Colon (tissue), 2 donors: ENCODE data around the gene AMOT.

ENCODE experiments used
- FAIRE-seq: peaks from 2 replicates; lab custom pipeline; 2012; peaks lifted over from hg19 to GRCh38; lab: Jason Lieb, UNC
- donor health status: control.
- donor health status: control.

Gene AMOT

GRCh38 chrX:112837531-112837930, 3.1 kb downstream of the AMOT start:
- no peak for FAIRE-seq

- FAIRE-seq: no peak
Observed at GRCh38 chrX:112835019-112835418, 5.6 kb downstream of the AMOT start.

GRCh38 chrX:112834031-112834845, 6.4 kb downstream of the AMOT start:
- FAIRE-seq: peak; percentile 57

GRCh38 chrX:112832481-112833095, 8.0 kb downstream of the AMOT start:
- FAIRE-seq: no peak

GRCh38 chrX:112830540-112830939, 10.1 kb downstream of the AMOT start:
- FAIRE-seq: no peak

- FAIRE-seq: no peak
Observed at GRCh38 chrX:112827292-112827903, 13.2 kb downstream of the AMOT start.

GRCh38 chrX:112826023-112826422, 14.6 kb downstream of the AMOT start:
- peak; percentile 87 for FAIRE-seq

GRCh38 chrX:112822892-112823291, 17.7 kb downstream of the AMOT start:
- FAIRE-seq: no peak

- FAIRE-seq: no peak
Observed at GRCh38 chrX:112820364-112821268, 20.0 kb downstream of the AMOT start.

- FAIRE-seq: no peak
Observed at GRCh38 chrX:112819813-112820212, 20.8 kb downstream of the AMOT start.

GRCh38 chrX:112819008-112819640, 21.5 kb downstream of the AMOT start:
- FAIRE-seq: no peak

GRCh38 chrX:112818114-112819007, 22.3 kb downstream of the AMOT start:
- FAIRE-seq: no peak

GRCh38 chrX:112816908-112817307, 23.7 kb downstream of the AMOT start:
- FAIRE-seq: no peak

- no peak for FAIRE-seq
Observed at GRCh38 chrX:112814496-112814895, 26.1 kb downstream of the AMOT start.

GRCh38 chrX:112812741-112813140, 27.9 kb downstream of the AMOT start:
- FAIRE-seq: no peak

GRCh38 chrX:112808651-112809195, 31.9 kb downstream of the AMOT start:
- FAIRE-seq: no peak

- no peak for FAIRE-seq
Observed at GRCh38 chrX:112808007-112808406, 32.6 kb downstream of the AMOT start.

- FAIRE-seq: no peak
Observed at GRCh38 chrX:112803060-112803459, 37.6 kb downstream of the AMOT start.

GRCh38 chrX:112802541-112802940, 38.1 kb downstream of the AMOT start:
- FAIRE-seq: no peak
